Activated CD8-positive, alpha-beta memory T cell treated with anti-CD3 and anti-CD28 coated beads for 4 hours (primary cell): ENCODE measurements around the gene NCSTN.

Source experiments
- DNase-seq, 2 donors: peaks; one replicate each; pipeline ENCODE4 v3.0.0-alpha.2; 2020; ENCODE audit warnings: low read depth in 2 of 2

NCSTN gene

DNA sequence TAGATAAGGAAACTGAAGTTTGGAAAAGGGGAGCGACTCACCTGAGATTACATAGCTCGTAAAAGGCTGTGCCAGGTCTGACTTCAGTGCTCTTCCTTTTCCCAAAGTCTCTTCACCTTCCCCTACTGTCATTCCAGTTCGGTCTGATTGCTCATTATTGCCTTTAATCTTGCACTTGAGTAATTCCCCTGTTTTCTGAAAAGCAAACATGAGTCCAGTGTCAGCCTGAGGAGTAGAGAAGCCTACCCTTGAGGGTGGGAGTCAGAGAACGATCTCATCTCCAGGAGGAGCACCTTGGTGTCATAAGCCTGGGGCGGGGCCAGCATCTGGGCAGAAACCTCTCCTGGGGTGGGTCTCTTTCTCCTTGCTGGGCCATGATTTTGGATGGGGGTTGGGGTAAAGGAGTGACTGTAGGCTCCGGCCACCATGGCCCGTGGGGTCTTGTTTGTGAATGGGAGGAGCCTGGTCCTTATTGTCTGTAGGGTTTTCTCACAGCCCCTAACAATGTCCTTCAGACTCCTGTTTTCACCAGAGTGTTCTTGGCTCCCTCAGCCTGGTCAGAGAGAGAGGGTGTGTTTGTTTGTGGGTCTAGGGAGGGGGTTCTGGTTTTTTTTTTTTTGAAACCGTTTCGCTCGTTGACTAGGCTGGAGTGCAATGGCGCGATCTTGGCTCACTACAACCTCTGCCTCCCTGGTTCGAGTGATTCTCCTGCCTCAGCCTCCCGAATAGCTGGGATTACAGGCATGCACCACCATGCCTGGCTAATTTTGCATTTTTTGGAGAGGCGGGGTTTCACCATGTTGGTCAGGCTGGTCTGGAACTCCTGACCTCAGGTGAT, 63.2 kb downstream of the NCSTN start:
- no peak for DNase-seq

DNA sequence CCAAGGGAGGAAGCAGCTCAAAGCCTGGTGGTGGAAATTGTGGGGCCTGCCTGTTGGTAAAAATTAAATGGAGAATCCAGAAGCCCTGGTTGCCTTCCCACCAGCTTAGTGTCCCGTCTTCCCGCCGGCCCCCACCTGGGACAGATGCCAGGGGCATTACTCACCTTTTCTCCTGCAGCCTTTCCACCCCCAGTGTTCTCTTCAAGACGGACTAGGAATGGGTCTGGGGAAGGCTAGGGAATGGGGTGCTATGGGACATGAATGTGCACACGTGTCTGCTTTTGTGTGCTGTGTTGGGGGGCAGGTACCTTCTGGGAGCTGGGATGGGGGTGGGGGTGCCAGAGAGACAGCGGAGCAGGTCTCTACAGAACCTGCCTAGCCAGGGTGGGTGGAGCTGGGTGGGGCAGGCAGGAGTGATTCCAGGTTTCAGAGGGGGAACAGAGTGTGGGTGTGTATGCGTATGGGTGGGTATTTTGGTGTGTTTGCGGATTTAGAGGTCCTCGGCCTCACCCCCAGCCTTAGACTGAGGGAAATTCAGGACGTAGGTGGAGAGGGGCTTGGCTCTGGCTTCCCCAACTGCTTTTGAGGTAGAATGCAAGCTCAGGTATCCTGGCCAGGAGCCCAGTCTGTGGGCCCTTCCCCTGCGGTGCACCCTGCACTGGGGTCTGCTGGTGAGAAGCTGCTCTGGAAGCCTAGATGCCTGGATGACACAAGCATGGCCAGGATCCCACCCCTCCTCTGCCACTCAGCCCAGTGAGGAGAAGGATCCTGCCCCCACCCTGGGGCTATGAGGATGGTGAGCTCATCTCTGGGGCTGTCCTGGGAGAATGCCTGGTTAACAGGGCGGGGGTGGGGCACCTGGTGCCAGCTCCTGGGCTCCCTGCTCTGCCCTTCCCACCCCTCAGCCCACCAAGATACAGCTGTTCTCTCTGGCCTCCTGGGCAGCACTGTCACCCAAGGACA, 64.9 kb downstream of the NCSTN start:
- DNase-seq, result no peak
